IPS DF 4.7 (cell line): ENCODE measurements around the gene SPEG.

Experiments
- DNase-seq: peaks from one replicate; pipeline ENCODE4 v3.0.0-alpha.2; 2013; ENCODE audit warnings: low spot score; ENCODE audit errors: extremely low read depth

Gene SPEG

DNA sequence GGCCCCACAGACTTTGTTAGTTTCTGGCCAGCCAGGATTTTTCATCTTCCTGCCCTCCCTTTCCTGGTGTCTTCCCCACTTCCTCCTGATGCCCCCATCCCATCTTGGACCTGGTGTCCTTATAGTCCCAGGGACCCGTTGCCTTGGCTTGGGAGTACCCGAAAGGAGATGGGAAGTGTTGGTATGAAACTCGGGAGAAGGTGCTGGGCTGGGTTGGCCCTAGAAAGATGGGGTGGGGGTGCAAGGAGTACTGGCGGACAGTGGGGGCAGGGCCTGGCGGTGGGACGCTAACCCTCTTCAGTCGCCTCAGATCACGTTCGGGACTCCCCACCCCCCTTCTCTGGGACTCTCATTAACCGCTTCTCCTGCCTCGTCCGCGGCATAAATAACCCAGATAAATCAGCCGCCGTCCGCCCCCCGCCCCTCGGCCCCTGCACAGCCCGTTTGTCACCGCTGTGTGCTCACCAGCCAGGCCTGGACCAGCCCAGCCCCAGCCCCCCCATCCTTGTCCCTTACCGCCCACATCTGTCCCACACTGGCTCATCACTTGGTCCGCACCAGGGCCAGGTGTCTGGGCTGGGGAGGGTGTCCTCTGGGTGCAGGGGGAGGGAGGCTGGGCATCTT lies 76.0 kb downstream of the SPEG start:
- no peak for DNase-seq

DNA sequence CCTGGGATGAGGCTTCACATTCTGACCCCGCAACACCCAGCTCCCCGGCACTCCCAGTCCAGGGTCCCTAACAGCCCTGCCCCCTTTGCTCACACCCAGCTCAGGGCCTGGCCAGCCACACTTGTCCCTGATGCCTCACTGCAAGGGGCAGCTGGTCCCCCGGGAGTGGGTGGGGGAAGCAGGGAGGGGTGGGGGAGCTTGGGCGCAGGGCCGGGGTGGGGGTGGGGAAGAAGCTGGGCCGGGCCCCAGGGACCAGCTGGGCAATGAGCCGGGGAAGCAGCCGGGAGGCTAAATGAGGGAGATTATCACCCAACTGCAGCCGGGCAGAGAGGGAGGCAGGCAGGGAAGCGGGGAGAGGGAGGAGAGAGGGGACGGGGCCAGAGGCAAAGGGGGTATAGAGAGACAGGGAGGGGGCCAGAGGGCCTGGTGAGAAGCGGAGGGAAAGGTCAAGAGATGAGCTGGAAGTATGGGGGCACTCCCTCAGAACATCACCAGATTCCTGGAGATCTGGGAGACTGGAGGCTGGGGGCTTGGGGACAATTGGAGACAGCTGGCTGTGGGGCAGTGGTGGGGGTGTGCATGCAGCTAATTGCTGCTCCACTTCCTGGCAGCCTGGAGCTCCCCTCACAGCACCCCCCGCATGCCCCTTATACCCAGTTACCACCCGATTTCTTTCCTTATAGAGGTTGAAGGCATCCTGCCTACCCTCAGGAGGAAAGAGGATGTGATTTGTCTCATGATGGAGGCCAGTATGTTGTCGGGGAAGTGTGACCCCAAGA lies 77.1 kb downstream of the SPEG start:
- DNase-seq = no peak

DNA sequence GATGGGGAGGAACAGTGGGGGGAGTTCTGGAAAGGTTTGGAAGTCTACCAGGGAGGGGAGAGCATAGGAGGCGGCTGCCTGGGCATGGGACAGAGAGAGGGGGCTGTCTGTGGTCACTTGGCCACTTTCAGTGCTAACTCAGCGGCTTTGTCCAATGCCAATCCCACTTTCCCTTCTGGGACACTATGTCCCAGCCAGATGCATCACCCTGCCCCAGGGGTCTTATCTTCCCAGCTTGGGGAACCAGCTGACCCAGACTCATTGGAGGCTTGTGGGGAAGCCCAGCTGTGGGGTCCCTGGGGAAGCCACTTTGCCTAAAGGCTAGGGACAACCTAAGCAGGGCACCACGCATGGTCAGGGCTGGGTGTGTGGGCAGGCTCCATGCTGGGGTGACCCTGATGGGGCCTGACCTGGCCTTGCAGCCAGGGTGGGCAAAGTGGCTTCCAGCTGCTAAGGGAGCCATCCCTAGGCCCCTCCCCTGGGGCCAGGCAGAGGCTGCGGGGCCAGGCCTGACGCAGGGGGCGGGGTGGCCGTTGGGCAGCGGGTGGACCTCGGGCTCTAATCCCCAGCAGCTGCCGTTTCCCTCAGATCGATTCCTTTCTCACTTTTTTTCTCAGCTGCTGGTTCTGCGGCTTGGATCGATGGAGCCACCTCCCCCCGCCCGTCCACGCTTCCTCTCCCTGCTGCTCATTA lies 78.0 kb downstream of the SPEG start:
- no peak for DNase-seq

DNA sequence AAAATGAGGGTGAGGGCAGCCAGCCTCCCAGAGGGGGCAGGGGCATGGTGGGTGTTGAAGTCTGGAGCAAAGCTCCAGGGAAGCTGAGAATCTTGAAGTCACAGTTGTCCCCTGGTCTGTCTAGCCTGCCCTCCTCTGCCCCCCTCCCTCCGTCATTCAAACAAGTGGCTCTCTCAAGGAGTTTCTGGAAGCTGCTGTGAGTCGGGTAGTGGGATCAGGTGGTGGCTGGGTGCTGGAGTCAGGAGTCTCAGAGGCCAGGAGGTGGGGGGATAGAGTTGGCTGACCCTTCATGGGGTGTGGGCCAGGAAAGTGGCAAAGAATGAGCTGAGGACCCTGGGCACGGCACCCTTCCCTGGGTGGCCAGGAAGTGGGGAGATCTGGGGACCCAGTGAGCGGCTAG lies 79.1 kb downstream of the SPEG start:
- no peak for DNase-seq

DNA sequence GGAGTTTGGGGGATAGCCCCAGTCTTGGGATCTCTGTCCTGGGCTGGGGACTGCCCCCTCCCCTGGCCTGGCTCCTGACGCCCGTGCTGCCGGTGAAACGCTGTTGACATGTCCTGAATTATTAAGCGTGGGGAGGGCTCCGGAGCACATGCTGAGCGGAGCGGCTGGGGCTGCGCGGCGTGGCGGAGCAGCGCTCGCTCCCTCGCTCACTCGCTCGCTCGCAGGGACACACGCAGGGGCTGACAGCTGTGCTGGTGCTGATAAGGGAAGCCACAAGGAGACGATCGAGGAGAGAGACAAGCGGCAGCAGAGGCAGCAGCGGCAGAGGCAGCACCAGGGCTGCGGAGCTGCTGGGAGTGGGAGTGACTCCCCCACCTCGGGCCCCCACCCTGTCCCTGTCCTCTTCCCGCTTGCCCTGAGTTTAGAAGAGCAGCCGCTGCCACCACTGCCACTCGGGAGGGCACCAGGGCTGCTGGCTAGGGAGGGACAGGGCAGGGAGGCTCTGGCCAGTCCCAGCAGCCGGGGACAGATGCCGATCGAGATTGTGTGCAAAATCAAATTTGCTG lies 79.6 kb downstream of the SPEG start, which contains the start of gene ASIC4:
Gene ASIC4 (plus strand): TSS at position 287 of the 566 bp plus-strand sequence. CDS start 243 bp downstream, at position 530.
- no peak for DNase-seq

GRCh38 chr2:219514836-219515235 lies 80.2 kb downstream of the SPEG start:
- DNase-seq = no peak

- no peak for DNase-seq
These were observed 81.4 kb downstream of the SPEG start for GRCh38 chr2:219515874-219516629.

DNA sequence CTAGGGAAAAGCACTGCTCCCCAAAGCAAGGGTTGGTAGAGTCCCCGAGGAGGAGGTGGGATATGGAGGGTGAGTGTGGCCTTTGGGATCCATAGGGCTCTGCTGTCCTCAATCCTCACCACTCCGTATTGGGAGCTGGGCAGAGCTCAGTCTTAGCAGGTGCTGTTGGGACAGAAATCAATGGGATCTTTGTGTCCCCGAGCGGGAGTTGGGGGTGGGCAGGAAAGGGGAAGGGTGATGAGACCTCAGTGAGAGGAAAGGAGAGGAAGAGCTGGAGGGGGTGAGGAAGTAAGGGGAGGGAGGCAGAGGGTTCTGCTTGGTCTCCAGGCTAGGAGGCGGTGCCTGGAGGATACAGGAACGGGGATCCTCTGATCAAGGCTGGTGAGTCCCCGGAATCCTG lies 82.2 kb downstream of the SPEG start:
- no peak for DNase-seq

DNA sequence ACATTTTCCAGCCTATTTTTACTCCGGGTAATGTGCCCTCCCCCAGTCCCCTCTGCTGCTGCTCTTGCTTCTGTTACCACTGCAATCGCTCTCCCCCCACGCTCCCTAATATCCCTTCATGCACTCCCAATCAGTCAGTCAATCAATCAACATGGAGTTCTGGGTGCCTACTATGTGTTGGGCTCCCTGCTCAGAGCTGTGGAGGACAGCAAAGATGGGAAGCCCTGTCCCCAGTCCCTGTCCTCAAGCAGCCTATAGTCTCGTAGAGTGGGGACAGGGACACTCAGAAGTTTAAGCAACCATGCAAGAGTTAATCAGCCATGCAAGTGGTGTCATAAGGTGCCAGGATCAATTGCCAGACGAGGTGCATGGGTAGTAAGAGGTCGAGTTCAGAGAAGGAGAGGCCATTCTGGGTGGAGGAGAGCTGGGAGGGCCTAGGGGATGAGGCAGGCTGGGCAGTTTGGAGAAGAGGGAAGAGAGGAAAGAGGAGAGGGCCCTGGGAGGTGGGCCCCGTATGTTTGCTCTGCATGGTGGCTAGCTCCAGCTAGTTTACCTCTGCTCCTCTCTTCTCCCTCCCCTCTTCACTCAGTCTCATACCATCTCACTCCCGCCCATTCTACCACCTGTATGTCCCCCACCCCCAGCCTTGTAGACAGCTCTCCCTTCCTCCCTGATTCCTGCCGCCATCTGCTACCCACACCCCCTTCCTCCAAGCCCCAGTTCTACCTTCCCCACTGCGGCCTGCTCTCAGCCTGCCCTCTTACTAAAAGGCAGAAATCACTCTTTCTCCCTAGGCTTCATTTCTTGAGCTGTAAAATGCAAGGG lies 83.5 kb downstream of the SPEG start:
- no peak for DNase-seq

DNA sequence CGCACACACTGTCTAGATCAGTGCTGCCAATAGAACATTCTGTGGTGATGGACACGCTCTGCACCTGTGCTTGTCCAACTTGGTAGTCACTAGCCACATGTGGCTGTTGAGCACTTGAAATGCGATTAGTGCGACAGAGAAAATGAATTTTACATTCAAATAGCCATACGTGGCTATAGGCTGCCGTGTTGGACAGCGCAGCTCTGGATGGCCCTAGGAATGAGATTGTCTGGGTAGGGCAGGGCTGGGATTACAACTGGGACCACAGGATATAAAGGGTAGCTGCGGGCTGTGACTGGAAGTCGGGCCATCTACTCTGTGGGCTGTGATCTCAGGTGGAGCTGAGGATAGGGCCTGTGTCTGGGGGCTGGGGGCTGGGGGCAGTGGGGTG lies 84.9 kb downstream of the SPEG start:
- no peak for DNase-seq

- no peak for DNase-seq
These were observed 85.4 kb downstream of the SPEG start for GRCh38 chr2:219520079-219520478.

DNA sequence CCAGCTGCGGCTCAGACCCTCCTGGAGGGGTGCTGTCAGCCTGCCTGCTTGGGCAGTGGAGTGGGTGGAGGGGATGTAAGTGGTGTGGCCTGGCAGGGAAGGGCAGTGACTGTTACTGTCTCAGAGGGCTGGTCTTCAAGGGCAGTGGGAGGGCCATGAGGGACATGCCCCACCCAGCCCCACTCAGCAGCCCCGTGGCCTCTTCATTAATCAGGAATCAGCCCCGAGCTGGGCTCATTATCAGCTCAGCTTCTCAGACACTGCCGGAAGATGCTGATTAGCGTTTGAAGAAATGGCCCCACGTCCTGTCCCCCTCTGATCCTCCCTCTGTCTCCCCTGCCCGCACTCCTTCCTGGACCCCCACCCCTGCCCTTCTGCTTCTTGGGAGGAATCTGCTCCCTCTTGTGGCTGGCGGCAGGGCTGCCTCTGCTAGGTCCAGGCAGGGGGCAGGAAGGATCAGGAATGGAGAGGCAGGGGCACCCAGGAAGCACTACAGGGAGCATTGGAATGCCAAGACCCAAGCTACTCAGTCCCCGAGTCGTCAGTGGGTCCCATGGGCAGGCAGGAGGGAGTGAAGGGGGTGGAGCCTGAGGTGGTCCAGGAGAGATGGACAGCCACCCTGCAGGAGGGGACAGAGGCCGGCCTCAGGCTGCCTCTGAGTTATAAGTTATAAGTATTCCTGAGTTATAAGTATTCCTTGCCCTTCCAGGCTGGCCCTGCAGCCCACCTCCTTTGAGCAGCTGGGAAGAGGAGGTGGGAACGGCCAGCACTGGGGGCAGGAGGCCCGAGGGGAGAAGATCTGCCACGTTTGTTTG lies 86.6 kb downstream of the SPEG start:
- no peak for DNase-seq

GRCh38 chr2:219522111-219523030 lies 87.7 kb downstream of the SPEG start:
- DNase-seq = no peak

- DNase-seq = no peak
These were observed 88.5 kb downstream of the SPEG start for GRCh38 chr2:219523031-219523671.

- no peak for DNase-seq
These were observed 90.2 kb downstream of the SPEG start for GRCh38 chr2:219524817-219525216.

DNA sequence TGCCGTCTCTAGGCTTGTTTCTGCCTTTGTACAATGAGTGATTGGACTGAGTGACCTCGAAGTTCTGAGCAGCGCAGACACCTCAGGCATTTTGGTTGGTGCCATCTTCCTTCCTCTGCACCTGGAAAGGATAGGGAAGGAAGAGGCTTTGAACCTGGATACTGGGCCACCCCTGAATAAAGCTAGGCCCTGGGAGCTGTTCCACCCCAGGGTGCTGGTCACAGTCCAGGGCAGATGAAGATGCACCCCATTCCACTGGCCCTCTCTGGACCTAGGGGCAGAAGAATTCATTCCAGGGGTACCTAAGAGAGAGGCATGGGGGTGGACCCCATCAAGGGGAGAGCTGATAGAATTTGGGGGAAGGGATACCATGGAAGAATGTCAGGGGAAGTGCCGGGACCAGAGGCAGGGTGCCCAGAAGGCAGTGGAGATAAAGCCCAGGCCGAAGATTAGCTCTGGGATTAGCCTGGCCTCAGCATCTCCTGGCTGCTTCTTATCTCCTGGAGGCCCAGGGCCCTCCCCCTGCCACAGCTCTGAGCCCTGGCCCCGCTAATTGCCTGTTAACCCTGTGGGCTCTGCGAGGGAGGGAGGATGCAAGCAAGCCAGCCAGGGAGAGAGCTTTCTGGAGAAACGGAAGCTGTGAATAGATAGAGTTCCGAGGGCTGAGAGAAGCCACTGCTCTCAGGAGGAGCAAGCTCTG lies 91.0 kb downstream of the SPEG start:
- DNase-seq = no peak

DNA sequence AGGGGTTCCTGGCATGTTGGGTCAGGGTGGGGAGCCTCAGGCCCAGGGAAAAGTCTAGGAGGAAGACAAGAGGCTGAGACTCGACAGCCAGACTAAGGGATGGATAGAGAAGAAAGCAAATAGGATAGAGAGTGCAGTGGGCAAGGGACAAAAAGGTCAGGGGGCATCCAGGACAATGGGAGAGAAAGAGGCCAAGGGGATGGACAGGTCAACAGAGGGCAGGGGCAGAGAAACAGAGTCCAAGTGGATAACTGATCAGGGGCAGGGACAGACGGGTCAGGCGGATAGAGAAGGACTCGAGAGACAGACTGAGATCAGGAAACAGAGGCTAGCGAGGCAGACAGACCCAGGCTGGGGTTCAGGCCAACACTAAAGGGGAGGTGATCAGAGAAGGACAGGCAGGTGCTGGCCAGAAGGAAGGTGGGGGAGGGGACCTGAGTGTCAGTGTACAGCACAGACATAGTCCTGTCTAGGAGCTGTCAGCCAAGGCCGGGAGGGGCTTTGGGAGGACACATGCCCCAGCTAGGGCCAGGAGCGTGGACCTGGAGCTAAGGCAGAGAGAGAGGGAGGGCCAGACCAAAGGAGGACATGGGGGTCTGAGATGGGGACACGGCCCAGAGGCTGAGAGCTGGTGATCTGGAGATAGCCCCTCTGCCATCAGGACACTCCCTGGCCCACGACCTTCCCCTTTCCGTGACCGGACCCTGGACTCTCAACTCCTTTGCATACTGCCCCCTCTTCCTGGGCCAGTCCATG lies 91.9 kb downstream of the SPEG start:
- DNase-seq = no peak
